IPS-18a (cell line): ENCODE results near the gene REG4.

Experiments used
- H3K27ac ChIP-seq: one replicate; pipeline ENCODE4 v1.5.1; 2013; ENCODE audit warnings: low read length
- H3K27me3 ChIP-seq: one replicate; pipeline ENCODE4 v1.6.1; 2013; ENCODE audit warnings: mild to moderate bottlenecking, low read length; ENCODE audit not compliant: control insufficient read depth, insufficient read depth
- H3K36me3 ChIP-seq: one replicate; pipeline ENCODE4 v1.6.1; 2013; ENCODE audit warnings: low read depth, low read length; ENCODE audit not compliant: control insufficient read depth
- H3K4me1 ChIP-seq: one replicate; pipeline ENCODE4 v1.6.1; 2013; ENCODE audit warnings: low read depth, low read length; ENCODE audit not compliant: control insufficient read depth
- H3K4me3 ChIP-seq: one replicate; pipeline ENCODE4 v1.5.1; 2013; ENCODE audit warnings: low read length
- H3K9ac ChIP-seq: one replicate; pipeline ENCODE4 v1.6.1; 2013; ENCODE audit warnings: mild to moderate bottlenecking, low read length, moderate library complexity
- H3K9me3 ChIP-seq: one replicate; pipeline ENCODE4 v1.6.1; 2013; ENCODE audit warnings: low read depth, low read length; ENCODE audit not compliant: control insufficient read depth

Gene REG4

DNA sequence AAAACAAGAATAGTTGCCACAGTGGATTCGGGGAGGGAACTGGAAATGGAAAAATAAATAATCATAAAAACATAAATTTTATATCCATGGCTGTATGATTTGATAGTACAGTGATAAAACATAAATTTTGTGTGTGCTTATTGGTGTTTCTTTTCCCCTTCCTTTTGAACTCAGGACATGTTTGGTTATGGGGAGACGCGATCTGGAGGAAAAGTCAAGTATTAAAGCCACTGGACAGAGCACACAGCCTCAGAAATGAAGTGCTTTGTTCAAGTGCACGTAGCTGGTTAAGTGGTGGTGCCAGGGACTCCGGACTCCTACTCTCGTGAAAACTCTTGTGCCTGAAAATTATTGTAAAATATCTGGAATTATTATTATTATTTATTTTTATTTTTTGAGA, 32.9 kb downstream of the REG4 start:
- Histone ChIP-seq H3K9me3 (no peaks in the 10 kb centered on the region), H3K27ac (no peak overlapping the region), H3K4me3 (no peak overlapping the region), H3K9ac (no peak overlapping the region), H3K36me3 (no peaks in the 10 kb centered on the region), H3K4me1 (peaks cover 5% of the 10 kb centered on the region), H3K27me3 (no peaks in the 10 kb centered on the region)

DNA sequence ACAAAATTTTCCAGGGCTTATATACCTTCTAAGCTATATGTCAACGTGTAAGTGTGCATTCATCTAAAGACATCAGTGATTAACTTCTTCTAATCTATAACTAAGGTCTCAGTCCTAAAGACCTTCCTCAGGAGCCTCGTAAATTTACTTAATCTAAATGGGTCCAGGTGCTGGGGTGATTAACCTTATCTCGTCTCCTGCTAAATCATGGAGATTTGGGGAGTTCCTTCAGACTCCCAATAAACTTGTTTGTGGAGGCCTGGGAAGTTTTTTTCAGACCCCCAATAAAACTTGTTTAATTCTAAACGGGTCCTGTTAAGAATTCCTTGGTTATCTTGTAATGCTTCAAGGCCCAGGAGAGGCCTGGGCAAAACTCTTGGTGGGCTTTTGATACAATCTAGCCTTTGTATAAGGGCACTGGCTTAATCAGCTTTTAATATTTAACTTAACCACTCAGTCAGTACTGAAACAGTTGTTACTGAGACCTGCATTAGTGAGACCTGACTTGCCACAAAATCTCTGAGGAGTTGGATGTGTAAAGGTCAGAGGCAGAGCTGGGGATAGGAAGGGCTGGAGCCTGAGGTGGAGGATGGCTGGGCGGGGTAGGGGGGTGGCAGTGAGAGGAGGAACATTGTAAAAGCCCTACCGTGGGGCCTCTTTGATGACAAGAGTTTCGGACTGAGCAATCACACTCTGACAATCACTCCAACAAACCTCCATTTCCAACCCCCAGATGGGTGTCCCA, 36.3 kb downstream of the REG4 start:
- H3K4me1 ChIP-seq = peaks cover 6% of the 10 kb centered on the region
- H3K4me3 ChIP-seq = no peak overlapping the region
- H3K27ac ChIP-seq = no peak overlapping the region

DNA sequence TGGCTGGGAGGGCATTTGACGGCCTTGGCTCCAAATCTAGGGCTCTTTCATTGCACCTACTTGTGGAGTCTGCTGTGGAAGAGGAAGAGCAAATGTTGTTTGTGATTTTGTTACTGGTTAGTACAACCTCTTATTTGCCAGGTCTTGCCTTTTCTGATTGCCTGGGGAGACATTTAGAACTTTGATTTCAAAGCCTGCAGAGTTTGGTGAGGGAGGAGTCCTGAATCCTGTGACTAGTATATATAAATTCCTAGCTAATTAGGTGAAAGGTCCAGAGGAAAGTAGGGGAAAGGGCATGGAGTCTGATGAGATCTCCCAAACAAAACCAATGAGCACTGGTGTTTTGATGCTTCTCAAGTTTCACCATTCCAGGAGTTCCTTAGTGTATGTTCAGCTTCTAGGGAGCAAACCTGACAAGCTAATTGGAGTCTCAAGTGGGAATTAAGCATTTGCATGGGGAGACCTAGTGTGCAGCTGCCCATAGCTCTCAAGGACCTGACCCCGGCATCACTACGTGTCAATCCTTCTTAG, 37.5 kb downstream of the REG4 start:
- H3K27me3 ChIP-seq = no peaks in the 10 kb centered on the region
- H3K9me3 ChIP-seq = no peaks in the 10 kb centered on the region
- no peaks in the 10 kb centered on the region for H3K36me3 ChIP-seq
- peaks cover 6% of the 10 kb centered on the region for H3K4me1 ChIP-seq
- H3K9ac ChIP-seq = no peak overlapping the region
- no peak overlapping the region for H3K27ac ChIP-seq
- H3K4me3 ChIP-seq = no peak overlapping the region

More for the DNA sequence above, 36.3 kb downstream of the REG4 start:
- Histone ChIP-seq H3K27me3 (no peaks in the 10 kb centered on the region), H3K9me3 (no peaks in the 10 kb centered on the region), H3K9ac (no peak overlapping the region), H3K36me3 (no peaks in the 10 kb centered on the region)

DNA sequence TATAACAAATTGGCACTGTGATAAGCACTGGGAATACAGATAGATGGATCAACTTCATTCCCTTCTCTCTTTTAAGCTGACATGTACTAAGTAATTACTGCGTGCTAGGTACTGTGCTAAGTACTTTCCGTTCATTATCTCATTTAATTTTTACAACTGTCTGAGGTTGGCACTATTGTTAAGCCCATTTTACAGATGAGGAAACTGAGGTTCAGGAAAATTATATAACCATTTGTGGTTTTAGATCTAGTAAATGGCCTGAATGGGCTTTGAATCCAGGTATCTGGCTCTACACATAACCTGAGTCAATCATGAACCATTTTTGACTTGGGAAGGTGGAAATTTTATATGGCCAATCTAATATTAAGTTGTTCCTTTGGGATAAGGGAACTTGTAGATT, 39.0 kb downstream of the REG4 start:
- H3K4me3 ChIP-seq = no peak overlapping the region
- peaks cover 6% of the 10 kb centered on the region for H3K4me1 ChIP-seq
- H3K27me3 ChIP-seq = no peaks in the 10 kb centered on the region
- no peak overlapping the region for H3K9ac ChIP-seq
- H3K36me3 ChIP-seq = no peaks in the 10 kb centered on the region
- no peaks in the 10 kb centered on the region for H3K9me3 ChIP-seq
- H3K27ac ChIP-seq = no peak overlapping the region

DNA sequence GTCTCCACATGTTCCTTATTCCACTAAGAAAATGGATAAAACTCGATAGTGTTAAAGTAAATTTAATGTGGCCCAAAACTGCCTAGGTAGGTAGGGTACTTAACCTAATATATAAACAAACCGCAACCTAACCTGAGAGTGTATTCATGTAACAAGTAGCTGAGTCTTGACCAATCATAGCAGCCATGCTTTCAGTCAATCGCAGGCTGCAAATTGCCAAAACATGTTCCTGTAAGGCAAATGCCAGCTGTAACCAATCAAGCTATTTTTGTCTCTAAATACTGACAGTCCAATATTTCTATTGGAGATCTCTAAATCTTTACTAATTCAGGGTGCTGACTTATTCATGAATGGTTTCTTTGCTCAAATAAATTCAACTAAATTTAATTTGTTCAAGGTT, 39.5 kb downstream of the REG4 start:
- H3K4me3 ChIP-seq = no peak overlapping the region
- no peak overlapping the region for H3K27ac ChIP-seq
- no peaks in the 10 kb centered on the region for H3K9me3 ChIP-seq
- peaks cover 6% of the 10 kb centered on the region for H3K4me1 ChIP-seq
- no peaks in the 10 kb centered on the region for H3K36me3 ChIP-seq
- H3K27me3 ChIP-seq = no peaks in the 10 kb centered on the region
- no peak overlapping the region for H3K9ac ChIP-seq

DNA sequence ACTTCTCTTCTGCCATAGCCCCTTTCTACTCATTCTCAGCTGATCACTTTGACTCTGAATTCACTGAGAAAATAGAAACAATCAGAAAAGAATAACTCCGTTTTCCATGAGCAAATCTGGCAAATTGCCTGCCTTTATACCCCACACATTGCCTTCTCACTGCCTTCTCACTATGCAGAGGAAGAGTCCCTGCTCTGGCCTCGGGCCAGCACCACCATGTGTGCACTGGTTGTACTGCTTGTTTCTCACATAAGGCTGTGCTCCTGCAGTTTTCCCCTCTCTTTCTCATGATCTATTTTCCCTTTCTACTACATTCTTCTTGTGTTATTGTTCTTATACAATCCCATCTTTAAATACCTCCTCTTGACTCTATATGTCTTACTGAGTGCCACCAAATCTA, 40.2 kb downstream of the REG4 start:
- peaks cover 6% of the 10 kb centered on the region for H3K4me1 ChIP-seq
- H3K27me3 ChIP-seq = no peaks in the 10 kb centered on the region
- no peak overlapping the region for H3K27ac ChIP-seq
- H3K9ac ChIP-seq = no peak overlapping the region
- H3K4me3 ChIP-seq = no peak overlapping the region
- H3K9me3 ChIP-seq = no peaks in the 10 kb centered on the region
- H3K36me3 ChIP-seq = no peaks in the 10 kb centered on the region

- Histone ChIP-seq H3K36me3 (no peaks in the 10 kb centered on the region), H3K27ac (no peak within 1 kb of the TSS), H3K9ac (no peak within 1 kb of the TSS), H3K9me3 (no peaks in the 10 kb centered on the region), H3K27me3 (no peaks in the 10 kb centered on the region), H3K4me1 (peaks cover 5% of the 10 kb centered on the region), H3K4me3 (no peak within 1 kb of the TSS)
Observed at GRCh38 chr1:119768778-119769177, 42.5 kb downstream of the REG4 start, which contains the start of gene HMGCS2. HMGCS2 (minus strand) TSS chr1:119768905; CDS start chr1:119768844, 61 bp downstream.

DNA sequence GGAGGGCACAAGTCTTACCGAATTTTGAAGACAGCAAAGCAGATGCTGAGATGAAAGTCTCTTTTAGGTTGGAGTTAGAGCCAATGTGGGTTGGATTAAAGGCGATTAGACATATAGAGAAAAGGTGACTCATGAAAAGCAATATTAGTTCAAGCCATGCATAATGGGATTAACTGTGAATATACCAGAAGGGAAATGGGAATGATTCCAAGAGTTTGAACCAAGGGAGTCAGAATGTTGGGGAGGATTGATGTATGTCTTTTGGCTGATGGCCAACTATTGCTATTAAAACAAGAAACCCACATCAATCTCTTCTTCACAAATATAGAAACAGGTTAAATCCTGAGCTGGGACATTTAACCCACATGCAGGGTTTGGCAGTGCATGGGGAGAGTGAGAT, 43.8 kb downstream of the REG4 start:
- Histone ChIP-seq H3K36me3 (no peaks in the 10 kb centered on the region), H3K9me3 (no peaks in the 10 kb centered on the region), H3K27ac (no peak overlapping the region), H3K4me3 (no peak overlapping the region), H3K27me3 (no peaks in the 10 kb centered on the region), H3K4me1 (no peaks in the 10 kb centered on the region), H3K9ac (no peak overlapping the region)

DNA sequence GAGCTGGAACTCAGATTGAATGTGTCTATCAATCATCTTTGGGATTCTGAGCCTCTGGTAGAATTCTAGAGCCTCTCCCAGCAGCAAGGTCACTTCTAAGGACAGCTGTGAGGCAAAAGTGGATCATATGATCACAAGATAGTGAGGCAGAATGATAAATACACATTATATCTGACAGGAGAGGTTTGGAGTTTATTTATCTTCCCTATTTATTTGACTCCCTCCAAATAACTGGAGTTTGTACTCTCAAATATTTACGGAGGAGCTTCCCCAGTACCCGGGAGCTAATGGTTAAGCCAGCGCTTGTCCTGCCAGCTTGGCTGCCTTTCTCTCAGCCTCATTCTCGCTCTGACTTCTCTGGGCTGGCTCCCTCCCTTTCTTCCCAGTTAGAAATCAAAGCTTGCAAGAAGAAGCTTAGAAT, 44.9 kb downstream of the REG4 start:
- H3K4me1 ChIP-seq = no peaks in the 10 kb centered on the region
- H3K4me3 ChIP-seq = no peak overlapping the region
- no peaks in the 10 kb centered on the region for H3K27me3 ChIP-seq
- H3K9me3 ChIP-seq = no peaks in the 10 kb centered on the region
- H3K27ac ChIP-seq = no peak overlapping the region
- no peaks in the 10 kb centered on the region for H3K36me3 ChIP-seq
- H3K9ac ChIP-seq = no peak overlapping the region

DNA sequence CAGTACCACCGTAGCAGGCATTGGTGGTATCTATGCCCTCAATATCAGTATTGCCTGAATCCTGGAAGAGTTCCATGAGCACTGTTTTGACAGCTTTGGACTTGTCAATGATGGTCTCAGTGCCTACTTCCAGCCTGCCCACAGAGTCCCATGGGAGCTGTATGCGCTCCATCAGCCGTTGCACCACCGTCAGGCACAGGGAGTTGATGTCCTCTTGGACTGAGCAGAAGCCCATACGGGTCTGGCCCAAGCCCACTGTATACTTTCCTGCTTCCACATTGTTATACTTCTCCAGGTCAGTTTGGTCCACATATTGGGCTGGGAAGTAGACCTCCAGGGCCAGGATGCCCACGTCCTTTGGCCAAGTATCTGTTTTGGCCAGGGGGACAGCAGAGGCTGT, 47.0 kb downstream of the REG4 start:
- no peaks in the 10 kb centered on the region for H3K36me3 ChIP-seq
- H3K9me3 ChIP-seq = no peaks in the 10 kb centered on the region
- no peaks in the 10 kb centered on the region for H3K4me1 ChIP-seq
- no peak overlapping the region for H3K27ac ChIP-seq
- no peak overlapping the region for H3K9ac ChIP-seq
- H3K27me3 ChIP-seq = no peaks in the 10 kb centered on the region
- H3K4me3 ChIP-seq = no peak overlapping the region

- H3K4me1 ChIP-seq = no peaks in the 10 kb centered on the region
- no peaks in the 10 kb centered on the region for H3K36me3 ChIP-seq
- H3K4me3 ChIP-seq = no peak overlapping the region
- no peaks in the 10 kb centered on the region for H3K9me3 ChIP-seq
- no peak overlapping the region for H3K27ac ChIP-seq
- H3K9ac ChIP-seq = no peak overlapping the region
- no peaks in the 10 kb centered on the region for H3K27me3 ChIP-seq
Observed at GRCh38 chr1:119762953-119763352, 48.3 kb downstream of the REG4 start.

GRCh38 chr1:119762409-119762808, 48.9 kb downstream of the REG4 start:
- H3K27ac ChIP-seq = no peak overlapping the region
- H3K36me3 ChIP-seq = no peaks in the 10 kb centered on the region
- H3K9me3 ChIP-seq = no peaks in the 10 kb centered on the region
- H3K4me1 ChIP-seq = no peaks in the 10 kb centered on the region
- H3K27me3 ChIP-seq = no peaks in the 10 kb centered on the region
- H3K9ac ChIP-seq = no peak overlapping the region
- H3K4me3 ChIP-seq = no peak overlapping the region
